DMS 273 (cell line): ENCODE results near the gene PRELID1.
A peak's percentile ranks its signal among the peaks of the same experiment; 100 is the strongest.
"Not testable (repeated sequence)": the region's sequence is repeated elsewhere in the genome, so short reads cannot be mapped to it uniquely, and the experiment has no call there.

Source experiments
- DNase-seq: peaks from one replicate; lab custom pipeline; 2025; ENCODE audit not compliant: unreplicated experiment; lab: John Stamatoyannopoulos, UW

The PRELID1 gene

GRCh38 chr5:177334781-177335700, 31.4 kb downstream of the PRELID1 start:
- no peak for DNase-seq

GRCh38 chr5:177335701-177336065, 32.1 kb downstream of the PRELID1 start:
- no peak for DNase-seq

GRCh38 chr5:177336112-177336511, 32.5 kb downstream of the PRELID1 start:
- peak; percentile 72 for DNase-seq

- no peak for DNase-seq
These were observed 33.2 kb downstream of the PRELID1 start for GRCh38 chr5:177336603-177337494.

GRCh38 chr5:177338251-177339106, 34.9 kb downstream of the PRELID1 start:
- DNase-seq = no peak

GRCh38 chr5:177339107-177339638, 35.6 kb downstream of the PRELID1 start:
- no peak for DNase-seq

GRCh38 chr5:177343000-177343399, 39.4 kb downstream of the PRELID1 start:
- DNase-seq = not testable (repeated sequence)

- no peak for DNase-seq
These were observed 40.2 kb downstream of the PRELID1 start for GRCh38 chr5:177343777-177344176.

GRCh38 chr5:177344891-177345290, 41.3 kb downstream of the PRELID1 start:
- no peak for DNase-seq

- DNase-seq = no peak
These were observed 43.2 kb downstream of the PRELID1 start for GRCh38 chr5:177346820-177347219.

GRCh38 chr5:177347699-177348098, 44.1 kb downstream of the PRELID1 start:
- no peak for DNase-seq

GRCh38 chr5:177349362-177349647, 45.7 kb downstream of the PRELID1 start:
- no peak for DNase-seq

- DNase-seq = no peak
These were observed 46.2 kb downstream of the PRELID1 start for GRCh38 chr5:177349762-177350161.

- no peak for DNase-seq
These were observed 47.3 kb downstream of the PRELID1 start for GRCh38 chr5:177350776-177351391.

GRCh38 chr5:177351392-177352329, 48.1 kb downstream of the PRELID1 start, which contains the start of gene LMAN2:
TSS of gene LMAN2 (minus strand) at chr5:177351668. CDS start at chr5:177351647, 21 bp downstream.
- DNase-seq = peak; percentile 99

GRCh38 chr5:177353093-177353492, 49.5 kb downstream of the PRELID1 start:
- DNase-seq = no peak

- DNase-seq = no peak
These were observed 50.7 kb downstream of the PRELID1 start for GRCh38 chr5:177354256-177354655.

- no peak for DNase-seq
These were observed 51.1 kb downstream of the PRELID1 start for GRCh38 chr5:177354711-177355110.

GRCh38 chr5:177355162-177355867, 51.7 kb downstream of the PRELID1 start:
- DNase-seq = no peak
